Stomach (tissue), 4 donors: ENCODE results near the gene MYOZ3.

ENCODE experiments used
- EP300 ChIP-seq: sonication (generic); formaldehyde crosslinking; IDR thresholded peaks from one replicate; pipeline ENCODE4 v1.6.1; 2017; ENCODE audit warnings: antibody characterized with exemption
- POLR2A ChIP-seq, 4 donors: fragments of 450-650 bp; IDR thresholded peaks; one replicate each; pipeline ENCODE4 v1.6.1; 2016; ENCODE audit warnings: antibody characterized with exemption in 4 of 4, control low read depth in 2 of 4, mild to moderate bottlenecking in 1 of 4, moderate library complexity in 1 of 4
- POLR2AphosphoS5 ChIP-seq, 3 donors: sonication (generic); formaldehyde crosslinking; IDR thresholded peaks; one replicate each; pipeline ENCODE4 v1.6.1; 2016; ENCODE audit warnings: antibody characterized with exemption in 3 of 3
- TF ChIP-seq, protein P1 (sequence below), 7 experiments: fragments of 450-650 bp in 4 of 7; fragments of 200-600 bp in 3 of 7; sonication (generic) in 3 of 7; IDR thresholded peaks; one replicate each; pipeline ENCODE4 v1.5.1; 2016 to 2019; ENCODE audit warnings: antibody characterized with exemption in 7 of 7, control low read depth in 2 of 7, mild to moderate bottlenecking in 1 of 7

DNA sequence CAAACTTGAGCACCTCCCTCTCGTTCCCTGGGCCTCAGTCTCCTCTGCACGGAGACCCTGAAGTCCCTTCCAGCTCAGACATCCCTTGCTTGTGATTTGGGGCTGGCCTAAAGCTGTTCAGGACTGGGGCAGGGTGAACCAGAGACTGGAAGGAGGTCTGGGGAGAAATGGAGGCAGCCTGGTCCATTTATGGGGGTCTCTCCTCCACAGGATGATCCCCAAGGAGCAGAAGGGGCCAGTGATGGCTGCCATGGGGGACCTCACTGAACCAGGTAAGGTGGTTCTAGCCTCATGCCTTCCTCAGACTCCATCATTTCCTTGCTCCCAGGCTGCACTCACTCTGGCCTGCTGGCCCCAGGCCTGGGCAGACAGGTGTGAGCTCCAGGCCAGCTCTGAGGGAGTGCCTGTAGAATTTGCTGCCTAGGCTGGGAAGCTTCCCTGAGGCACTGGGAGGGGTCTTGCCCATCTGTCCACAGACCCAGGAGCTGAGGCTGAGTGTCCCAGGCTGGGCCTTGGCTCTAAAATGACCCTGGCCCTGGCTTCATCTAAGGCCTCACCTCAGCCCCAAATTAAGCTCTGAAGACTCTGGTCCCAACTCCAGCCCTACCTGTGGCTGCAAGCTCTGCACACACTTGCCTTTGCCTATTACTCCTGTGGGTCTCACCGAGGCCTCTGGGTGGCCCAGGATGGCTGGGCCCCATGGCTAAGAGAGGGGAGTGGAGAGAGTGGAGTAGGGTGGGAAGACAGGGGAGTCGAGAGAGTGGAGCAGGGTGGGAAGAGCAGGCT is 1.9 kb downstream of the MYOZ3 start:
- TF ChIP-seq, protein P1, sequence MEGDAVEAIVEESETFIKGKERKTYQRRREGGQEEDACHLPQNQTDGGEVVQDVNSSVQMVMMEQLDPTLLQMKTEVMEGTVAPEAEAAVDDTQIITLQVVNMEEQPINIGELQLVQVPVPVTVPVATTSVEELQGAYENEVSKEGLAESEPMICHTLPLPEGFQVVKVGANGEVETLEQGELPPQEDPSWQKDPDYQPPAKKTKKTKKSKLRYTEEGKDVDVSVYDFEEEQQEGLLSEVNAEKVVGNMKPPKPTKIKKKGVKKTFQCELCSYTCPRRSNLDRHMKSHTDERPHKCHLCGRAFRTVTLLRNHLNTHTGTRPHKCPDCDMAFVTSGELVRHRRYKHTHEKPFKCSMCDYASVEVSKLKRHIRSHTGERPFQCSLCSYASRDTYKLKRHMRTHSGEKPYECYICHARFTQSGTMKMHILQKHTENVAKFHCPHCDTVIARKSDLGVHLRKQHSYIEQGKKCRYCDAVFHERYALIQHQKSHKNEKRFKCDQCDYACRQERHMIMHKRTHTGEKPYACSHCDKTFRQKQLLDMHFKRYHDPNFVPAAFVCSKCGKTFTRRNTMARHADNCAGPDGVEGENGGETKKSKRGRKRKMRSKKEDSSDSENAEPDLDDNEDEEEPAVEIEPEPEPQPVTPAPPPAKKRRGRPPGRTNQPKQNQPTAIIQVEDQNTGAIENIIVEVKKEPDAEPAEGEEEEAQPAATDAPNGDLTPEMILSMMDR (IDR thresholded peaks at IDR 0.05), result no peak
- no peak for TF ChIP-seq EP300
- no peak for TF ChIP-seq POLR2A (IDR thresholded peaks at IDR 0.05)
- no peak for TF ChIP-seq POLR2AphosphoS5 (IDR thresholded peaks at IDR 0.05)
